Measurements from ENCODE around the gene AMMECR1. TPM values are rescaled to one million over a fixed set of nuclear protein-coding genes. Genes with fewer than 3 reads are reported as not detected.
"Not testable (repeated sequence)": the region's sequence is repeated elsewhere in the genome, so short reads cannot be mapped to it uniquely, and the experiment has no call there.

The AMMECR1 gene
- total RNA-seq, 1 donor from 2014 or later, result 1.7 TPM

DNA sequence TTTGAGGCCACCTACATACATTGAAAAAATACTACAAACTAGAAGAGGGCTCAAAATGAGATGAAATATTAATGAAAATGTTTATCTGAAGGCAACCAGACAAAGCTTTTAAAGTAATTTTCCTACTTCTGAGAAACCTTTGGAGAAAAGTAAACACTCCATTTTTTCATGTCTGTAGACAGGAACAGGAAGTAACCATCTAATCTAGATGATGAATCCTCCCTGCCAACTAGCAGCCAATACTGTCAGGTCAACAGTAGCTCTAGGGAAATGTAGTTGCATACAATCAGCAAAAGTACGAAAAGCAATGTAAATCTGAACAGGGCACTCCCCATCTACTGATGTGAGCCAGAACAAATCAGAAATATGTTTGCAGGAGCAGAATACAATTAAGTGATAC is 49.0 kb downstream of the AMMECR1 start:
- no peak for DNase-seq
- ATAC-seq, result no peak
- intact Hi-C loops (cut with micrococcal nuclease), result no loop called here

DNA sequence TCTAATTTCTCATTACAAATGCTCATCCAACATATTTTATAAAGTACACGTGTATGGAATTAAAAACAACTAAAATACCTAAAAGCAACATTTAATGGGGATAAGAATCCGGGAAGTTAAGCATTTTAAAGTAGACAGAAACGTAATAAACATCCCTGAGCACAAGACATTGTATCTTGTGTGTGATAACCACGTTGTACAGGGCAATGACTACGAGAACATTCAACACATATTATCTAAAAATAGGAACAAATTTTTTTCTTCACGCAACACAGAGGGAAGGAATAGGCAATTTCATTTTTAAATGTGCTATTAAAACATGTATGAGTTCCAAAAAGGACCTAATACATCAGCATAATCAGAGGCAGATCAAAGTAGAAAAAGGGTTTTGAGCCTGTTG is 49.5 kb downstream of the AMMECR1 start:
- intact Hi-C loops (cut with micrococcal nuclease), result no loop called here
- peak; percentile 21 for ATAC-seq

DNA sequence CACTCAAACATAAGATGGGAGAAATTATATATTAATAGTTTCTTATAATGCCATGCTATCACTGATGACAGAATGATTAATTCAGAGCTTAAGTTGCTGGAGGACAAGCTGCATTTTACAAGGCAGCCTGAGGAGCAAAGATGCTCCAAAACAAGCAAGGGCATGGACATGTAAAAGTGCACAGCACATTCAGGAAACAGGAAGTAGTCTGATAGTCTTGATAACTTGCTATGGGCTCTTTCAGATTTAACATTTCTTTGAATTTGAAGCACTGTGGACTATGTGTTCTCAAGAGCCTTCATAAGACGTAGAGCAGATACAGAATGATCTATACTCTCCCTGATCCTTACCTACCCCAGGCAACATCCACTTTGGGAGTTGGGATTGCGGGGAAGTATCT is 50.0 kb downstream of the AMMECR1 start:
- DNase-seq, result no peak
- intact Hi-C loops (cut with micrococcal nuclease), result no loop called here

More for the DNA sequence above, 49.5 kb downstream of the AMMECR1 start:
- DNase-seq, result no peak

DNA sequence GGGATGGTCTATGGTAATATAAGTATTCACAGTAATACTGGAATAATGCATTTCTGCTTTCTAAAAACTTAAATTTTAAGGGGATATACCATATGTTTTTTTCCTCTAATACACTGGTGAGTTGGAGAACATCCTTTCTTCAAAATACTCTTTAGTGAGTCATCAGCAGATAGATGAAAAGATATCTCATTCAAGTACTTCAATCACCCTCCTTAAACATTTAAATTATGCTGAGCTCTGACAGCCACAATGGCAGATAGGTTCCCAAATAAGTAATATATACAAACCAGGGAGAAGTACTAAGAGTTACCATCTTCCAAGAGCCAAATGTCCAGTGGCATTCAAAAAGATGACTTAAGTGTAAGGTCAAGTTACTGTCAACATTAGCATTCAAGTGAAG is 52.2 kb downstream of the AMMECR1 start:
- no peak for ATAC-seq
- intact Hi-C loops (cut with micrococcal nuclease), result no loop called here
- no peak for DNase-seq

More for the DNA sequence above, 50.0 kb downstream of the AMMECR1 start:
- ATAC-seq, result no peak

DNA sequence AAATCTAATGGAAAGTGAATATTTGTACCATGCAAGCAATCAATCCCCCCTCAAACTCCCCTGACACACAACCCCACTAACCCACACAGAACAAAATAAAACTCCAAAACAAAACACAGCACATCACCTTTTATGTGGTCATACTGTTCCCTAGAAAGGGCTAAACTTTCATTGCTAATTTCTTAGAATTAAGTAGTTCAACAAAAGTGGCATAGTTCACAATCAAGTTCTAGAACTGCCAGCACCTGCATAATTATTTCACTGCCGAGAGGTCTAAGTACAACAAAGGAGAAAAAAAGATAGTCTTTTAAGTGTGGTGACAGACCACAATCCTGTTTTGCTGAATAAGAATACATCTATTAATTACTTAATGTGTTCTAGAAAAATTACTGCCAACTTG is 58.8 kb downstream of the AMMECR1 start:
- DNase-seq (no peak), ATAC-seq (no peak)
- intact Hi-C loops (cut with micrococcal nuclease), result no loop called here

DNA sequence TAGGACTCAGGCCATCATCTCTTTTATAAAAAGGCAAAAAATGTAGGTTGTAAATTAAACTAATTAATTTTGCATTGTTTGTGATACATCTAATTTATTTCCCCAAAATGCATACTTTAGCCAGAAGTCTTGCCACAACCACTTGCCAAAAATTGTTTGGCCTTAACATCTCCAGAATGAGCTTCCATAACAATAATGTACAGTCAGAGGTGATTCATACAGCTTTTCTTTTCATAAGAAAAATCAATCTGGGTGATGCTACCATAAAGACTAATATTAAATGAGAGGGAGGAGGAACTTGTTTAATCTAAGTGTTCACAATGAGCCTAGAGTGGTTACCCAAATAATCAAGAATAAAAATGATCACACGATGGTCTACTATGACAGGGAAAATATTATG is 59.3 kb downstream of the AMMECR1 start:
- ATAC-seq, result no peak
- DNase-seq, result no peak
- intact Hi-C loops (cut with micrococcal nuclease), result no loop called here

DNA sequence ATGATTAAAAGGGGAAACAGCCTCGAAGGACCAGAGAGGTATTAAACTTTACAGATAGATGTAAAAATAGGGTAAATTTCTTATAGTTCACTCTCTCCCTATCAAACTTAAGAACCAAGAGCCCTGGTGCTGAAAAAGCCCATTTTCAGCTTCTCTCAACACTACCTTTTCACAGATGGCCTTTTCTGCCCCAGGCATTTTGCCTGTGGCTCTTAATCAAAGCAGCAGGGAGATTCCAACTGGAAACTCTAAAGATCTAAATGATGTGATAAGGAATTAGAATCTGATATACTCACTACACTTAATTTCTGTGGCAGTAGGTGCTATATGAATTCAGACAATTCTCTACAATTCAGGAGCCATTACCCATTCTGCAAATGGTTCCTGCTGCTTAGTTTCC is 60.0 kb downstream of the AMMECR1 start:
- no peak for DNase-seq
- intact Hi-C loops (cut with micrococcal nuclease), result no loop called here
- no peak for ATAC-seq

DNA sequence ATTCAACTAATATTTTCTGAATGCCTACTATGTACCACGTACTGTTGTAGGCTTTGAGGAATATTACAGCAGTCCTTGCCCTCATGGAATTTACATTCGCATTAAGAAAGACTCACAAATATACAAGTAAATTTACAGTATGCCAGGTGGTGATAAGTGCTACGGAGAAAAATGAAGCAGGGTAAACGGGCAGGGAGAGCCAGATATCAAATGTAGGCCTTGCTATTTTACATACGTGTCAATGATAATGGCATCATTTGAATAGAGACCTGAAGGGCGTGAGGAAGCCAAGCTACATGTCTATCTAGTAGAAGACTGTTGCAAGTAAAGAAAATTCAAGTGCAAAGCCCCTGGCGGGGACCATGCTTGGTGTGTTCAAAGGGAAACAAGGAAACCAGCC is 65.2 kb downstream of the AMMECR1 start:
- ATAC-seq, result no peak
- no peak for DNase-seq
- intact Hi-C loops (cut with micrococcal nuclease), result no loop called here

DNA sequence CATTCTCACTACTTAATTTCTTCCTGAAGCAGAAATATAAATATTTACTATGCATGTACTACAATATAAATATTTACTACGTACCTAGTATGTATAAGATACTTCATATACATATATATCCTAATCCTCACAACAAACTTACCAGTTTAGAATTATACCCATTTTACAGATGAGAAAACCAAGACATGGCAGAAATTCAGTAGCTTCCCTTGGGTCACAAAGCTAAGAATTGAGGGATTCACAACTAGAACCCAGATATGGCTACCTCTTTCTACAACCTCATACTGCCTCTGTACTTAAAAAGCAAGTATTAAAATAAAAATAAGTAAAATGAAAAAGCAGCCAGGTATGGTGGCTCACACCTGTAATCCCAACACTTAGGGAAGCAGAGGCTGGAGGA is 65.9 kb downstream of the AMMECR1 start:
- ATAC-seq, result no peak
- DNase-seq, result no peak
- intact Hi-C loops (cut with micrococcal nuclease), result no loop called here

DNA sequence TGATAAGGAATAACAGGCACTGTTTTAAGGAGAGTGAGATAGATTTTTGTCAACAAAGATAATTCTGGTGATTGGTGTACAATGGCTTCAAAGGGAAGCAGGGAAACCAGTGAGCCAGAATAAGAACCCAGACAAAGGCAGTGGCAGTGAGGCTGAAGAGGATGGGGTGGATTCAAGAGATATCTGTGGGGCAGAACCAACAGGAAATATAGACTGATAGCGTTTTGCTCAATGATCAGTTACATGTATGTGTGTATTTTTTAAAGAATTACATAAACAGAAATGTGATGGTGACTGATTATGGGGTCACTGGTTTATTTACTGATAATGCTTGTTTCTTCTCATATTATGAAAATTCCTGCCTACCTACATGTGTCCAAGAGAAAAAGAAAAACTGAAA is 66.4 kb downstream of the AMMECR1 start:
- intact Hi-C loops (cut with micrococcal nuclease), result no loop called here
- ATAC-seq (no peak), DNase-seq (no peak)

DNA sequence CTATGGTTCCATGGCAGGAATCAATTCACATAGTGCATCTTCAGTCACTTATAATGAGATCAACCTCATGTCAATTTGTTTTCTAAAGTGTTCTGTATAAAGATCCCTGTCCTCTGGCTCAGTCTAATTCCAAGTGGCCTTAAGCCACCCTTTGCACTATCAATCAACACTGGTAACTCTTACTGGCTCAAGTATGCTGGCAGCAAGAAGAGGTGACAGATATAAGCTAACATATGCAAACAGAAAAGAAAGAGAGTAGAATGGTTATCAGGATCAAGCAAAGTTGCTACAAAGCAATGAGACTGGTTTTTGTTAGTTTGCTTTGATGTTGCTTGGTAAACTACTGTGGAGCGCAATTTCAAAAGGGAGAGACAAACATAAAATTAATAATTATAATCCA is 67.0 kb downstream of the AMMECR1 start:
- DNase-seq (no peak), ATAC-seq (no peak)
- intact Hi-C loops (cut with micrococcal nuclease), result no loop called here

DNA sequence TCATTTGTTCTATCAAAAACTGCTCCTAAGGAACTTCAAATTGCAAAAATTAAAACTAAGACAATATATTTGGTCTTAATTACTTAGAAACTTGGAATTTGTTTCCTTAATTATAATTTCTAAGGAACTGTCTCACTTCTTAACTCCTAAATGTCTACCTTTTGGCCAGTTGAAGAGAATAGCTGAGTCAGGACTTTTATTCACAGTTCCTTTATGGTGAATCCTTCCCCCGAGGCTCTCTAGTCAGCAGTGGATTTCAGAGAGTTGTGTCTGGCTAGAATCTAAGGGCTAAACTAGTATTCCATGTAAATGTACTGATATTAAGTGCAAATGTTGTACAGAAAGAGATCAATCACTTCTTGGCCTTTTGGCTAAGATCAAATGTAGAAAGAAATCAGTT is 69.3 kb downstream of the AMMECR1 start:
- intact Hi-C loops (cut with micrococcal nuclease), result no loop called here
- DNase-seq (no peak), ATAC-seq (no peak)

DNA sequence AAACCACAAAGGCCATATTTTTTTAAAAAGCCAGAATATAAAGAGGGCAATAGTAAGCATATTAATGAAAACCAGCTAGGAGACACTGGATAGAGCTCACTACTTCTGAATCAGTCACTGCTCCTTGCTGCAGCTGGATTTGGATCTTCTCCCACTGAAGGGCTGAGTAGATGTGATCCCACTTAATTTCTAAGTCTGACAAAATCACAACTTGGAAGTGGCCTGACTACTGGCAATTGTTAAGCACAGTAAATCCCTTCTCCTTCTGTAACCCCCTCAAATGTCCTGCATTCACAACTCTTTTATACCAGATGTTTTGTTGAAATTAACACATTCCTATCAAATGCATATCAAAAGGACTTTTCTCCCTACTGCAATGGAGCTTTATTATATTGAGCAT is 72.9 kb downstream of the AMMECR1 start:
- intact Hi-C loops (cut with micrococcal nuclease), result no loop called here
- no peak for ATAC-seq
- no peak for DNase-seq

DNA sequence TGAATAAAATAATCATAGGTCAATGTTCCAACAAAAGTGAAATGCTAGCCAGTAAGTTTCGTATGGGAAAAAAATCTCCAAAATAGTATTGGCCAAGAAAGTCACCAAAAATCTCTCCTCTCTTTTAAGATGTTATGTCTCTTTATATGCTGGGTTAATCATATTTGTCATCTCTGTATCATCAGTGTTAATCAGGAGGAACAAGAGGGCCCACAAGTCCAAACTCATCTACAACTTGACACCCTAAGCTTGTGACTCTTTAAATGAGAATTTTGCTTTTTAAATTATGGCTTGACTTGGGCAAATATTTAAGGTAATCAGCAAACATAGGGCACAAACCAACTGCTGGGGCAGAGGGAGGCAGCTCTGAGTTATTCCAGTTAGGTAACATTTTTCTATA is 75.5 kb downstream of the AMMECR1 start:
- no peak for DNase-seq
- no peak for ATAC-seq
- intact Hi-C loops (cut with micrococcal nuclease), result no loop called here

DNA sequence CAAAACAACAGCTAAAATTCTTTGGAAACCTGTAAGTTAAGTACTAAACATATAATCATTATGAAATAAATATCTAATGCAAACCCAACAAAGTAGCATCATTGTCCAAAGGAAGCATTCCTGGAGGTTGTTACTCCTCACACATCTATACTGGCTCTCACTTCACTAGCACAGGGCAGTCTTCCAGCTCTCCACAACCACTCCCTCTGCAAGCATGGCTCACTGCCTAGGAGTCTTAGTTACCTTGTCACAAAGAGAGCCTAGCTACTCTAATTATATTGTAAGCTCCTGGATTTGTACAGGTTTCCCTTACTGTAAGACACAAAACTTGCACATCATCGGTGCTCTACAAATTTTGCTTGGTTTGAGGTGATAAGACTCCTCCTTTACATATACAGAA is 76.1 kb downstream of the AMMECR1 start:
- DNase-seq (no peak), ATAC-seq (peak; percentile 81)
- intact Hi-C loops (cut with micrococcal nuclease), result no loop called here

DNA sequence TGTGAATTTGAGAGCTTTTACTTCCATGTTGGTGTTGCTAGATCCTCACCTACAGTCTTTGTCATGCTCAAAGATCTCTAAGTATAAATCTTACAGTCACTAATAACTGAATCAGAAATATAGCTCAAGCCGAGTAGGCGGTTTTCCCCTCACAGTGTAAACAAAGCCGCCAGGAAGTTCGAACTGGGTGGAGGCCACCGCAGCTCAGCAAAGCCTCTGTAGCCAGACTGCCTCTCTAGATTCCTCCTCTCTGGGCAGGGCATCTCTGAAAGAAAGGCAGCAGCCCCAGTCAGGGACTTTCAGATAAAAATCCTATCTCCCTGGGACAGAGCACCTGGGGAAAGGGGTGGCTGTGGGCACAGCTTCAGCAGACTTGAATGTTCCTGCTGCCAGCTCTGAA is 79.6 kb downstream of the AMMECR1 start:
- intact Hi-C loops (cut with micrococcal nuclease); DNase-seq; ATAC-seq: not testable (repeated sequence)

DNA sequence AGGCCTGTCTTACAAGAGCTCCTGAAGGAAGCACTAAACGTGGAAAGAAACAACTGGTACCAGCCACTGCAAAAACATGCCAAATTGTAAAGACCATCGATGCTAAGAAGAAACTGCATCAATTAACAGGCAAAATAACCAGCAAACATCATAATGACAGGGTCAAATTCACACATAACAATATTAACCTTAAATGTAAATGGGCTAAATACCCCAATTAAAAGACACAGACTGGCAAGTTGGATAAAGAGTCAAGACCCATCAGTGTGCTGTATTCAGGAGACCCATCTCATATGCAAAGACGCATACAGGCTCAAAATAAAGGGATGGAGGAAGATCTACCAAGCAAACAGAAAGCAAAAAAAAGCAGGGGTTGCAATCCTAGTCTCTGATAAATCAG is 86.4 kb downstream of the AMMECR1 start:
- intact Hi-C loops (cut with micrococcal nuclease); DNase-seq; ATAC-seq: not testable (repeated sequence)

DNA sequence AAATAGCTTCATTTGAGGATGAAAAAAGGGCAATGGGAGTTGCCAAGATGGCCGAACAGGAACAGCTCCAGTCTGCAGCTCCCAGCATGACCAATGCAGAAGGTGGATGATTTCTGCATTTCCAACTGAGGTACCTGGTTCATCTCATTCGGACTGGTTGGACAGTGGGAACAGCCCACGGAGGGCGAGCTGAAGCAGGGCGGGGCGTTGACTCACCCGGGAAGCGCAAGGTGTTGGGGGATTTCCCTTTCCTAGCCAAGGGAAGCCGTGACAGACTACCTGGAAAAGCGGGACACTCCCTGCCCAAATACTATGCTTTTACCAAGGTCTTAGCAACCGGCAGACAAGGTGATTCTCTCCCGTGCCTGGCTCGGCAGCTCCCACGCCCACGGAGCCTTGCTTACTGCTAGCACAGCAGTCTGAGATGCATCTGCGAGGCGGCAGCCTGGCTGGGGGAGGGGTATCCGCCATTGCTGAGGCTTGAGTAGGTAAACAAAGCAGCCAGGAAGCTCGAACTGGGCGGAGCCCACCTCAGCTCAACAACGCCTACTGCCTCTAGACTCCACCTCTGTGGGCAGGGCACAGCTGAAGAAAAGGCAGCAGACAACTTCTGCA is 88.3 kb downstream of the AMMECR1 start:
- intact Hi-C loops (cut with micrococcal nuclease); ATAC-seq: not testable (repeated sequence)
- peak; percentile 30 for DNase-seq

DNA sequence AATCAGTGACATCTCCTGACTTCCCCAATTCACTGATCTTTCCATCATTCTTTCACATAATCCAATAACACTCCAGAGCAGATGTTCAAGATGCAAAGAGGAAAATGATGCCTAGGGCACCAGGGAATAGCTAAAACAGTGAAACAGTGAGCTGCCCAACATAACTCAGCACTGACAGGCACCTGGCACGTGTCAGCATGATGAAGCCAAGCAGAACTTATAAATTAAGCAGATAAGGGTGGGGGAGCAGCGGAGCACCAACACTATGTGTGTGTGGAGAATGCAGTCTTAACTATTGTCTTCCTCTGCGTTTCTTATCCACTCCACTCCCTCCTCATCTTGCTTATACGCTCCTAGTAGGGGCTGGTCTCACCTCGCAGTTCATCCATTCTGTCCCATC is 89.4 kb downstream of the AMMECR1 start:
- DNase-seq (no peak), ATAC-seq (no peak)
- intact Hi-C loops (cut with micrococcal nuclease), result no loop called here

DNA sequence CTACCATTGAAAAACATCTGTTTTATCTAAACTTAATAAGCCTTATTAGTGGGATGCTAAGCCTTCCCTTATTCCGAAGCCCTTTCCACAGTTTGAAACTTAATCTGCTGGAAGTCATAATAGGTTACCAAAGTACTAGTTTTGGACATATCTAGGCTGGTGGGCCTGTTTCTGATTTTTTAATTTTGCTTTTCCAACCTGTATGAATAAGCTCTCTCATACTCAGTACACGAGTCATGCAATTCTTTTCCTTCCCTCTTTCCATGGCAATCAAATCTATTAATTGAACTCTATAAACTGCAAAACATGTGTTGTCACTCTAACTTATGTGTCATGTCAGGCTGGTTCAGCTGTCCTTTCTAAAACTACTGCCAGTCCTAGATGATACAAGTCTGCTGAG is 91.0 kb downstream of the AMMECR1 start:
- DNase-seq, result no peak
- intact Hi-C loops (cut with micrococcal nuclease), result no loop called here
- no peak for ATAC-seq

DNA sequence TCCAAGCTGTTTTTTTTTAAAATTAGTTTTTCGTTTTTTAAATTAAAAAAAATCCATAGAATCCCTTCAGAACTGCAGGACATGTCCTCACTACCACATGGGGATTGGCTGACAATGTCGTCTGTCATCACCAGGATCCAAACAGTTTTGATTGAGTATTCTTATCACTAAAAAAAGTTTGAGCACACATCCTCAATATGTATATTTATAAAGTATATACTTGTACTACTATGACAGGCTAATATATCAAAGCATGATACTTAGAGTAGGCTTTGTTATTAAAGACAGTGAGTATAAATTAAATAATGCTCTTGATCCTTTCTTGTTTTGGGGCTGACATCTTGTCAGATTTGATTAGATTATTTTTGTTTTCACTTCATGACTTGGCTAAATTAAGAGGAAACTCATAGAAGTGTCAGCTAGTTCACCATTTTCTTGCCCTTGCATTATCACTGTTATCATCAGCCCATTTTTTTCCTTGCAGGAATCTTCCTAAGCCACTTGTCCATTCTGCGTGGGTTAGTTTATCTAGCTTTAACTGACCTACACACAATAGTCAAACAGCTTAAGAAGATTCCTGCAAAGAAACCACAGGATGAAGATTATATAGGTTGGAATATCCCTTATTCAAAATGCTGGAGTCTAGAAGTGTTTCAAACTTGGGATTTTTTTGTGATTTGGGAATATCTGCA is 92.8 kb downstream of the AMMECR1 start:
- no peak for DNase-seq
- ATAC-seq, result no peak
- intact Hi-C loops (cut with micrococcal nuclease), result no loop called here

Data from left ventricle myocardium superior (tissue), 1 donor.